GM21360 (cell line): ENCODE results near the gene IFTAP.

ENCODE experiments used
- ATAC-seq: cut with Tn5 transposase; IDR thresholded peaks from one replicate; pipeline ENCODE4 v1.9.1; 2021; ENCODE audit warnings: mild to moderate bottlenecking, moderate library complexity; ENCODE audit not compliant: unreplicated experiment

IFTAP gene

GRCh38 chr11:36703055-36703404 is 108.7 kb downstream of the IFTAP start:
- peak; percentile 70 for ATAC-seq
